ENCODE measurements around the gene NTPCR. TPM values are rescaled to one million over a fixed set of nuclear protein-coding genes. Genes with fewer than 3 reads are reported as not detected.

NTPCR gene
- total RNA-seq, 1 experiment from 2014 or later, result 34.2 TPM

GRCh38 chr1:233005703-233006102, 55.3 kb downstream of the NTPCR start:
- ChIA-PET POLR2A (no interaction called here), CTCF (no interaction called here), RAD21 (ENCODE audit: low non-redundant PET in 1 of 2, low total read pairs in 2 of 2, uncharacterized antibody in 2 of 2, unreplicated experiment in 2 of 2) (no interaction called here)
- Histone ChIP-seq H3K36me3 (ENCODE audit: control insufficient read depth in 1 of 2, insufficient read depth in 2 of 2, low read length in 2 of 2) (no peaks in the 10 kb centered on the region; a peak in 1 of 4 replicates), H3K9me3 (ENCODE audit: control insufficient read depth in 1 of 2, insufficient read depth in 1 of 2, low read depth in 1 of 2, low read length in 2 of 2) (no peaks in the 10 kb centered on the region), H3K4me1 (ENCODE audit: control insufficient read depth in 1 of 2, insufficient read depth in 2 of 2, low read length in 2 of 2) (no peaks in the 10 kb centered on the region), H3K9ac (ENCODE audit: low read length) (no peak overlapping the region), H3K27ac (ENCODE audit: low read depth, low read length) (no peak overlapping the region), H3K4me2 (ENCODE audit: low read length) (no peak overlapping the region), H3K27me3 (ENCODE audit: insufficient read depth, low read length) (no peaks in the 10 kb centered on the region), H4K20me1 (ENCODE audit: insufficient read depth) (no peaks in the 10 kb centered on the region), H3K4me3 (replicated peaks in 1 of 2; ENCODE audit: low read depth in 1 of 2, low read length in 2 of 2) (no peak overlapping the region), H2AFZ (ENCODE audit: low read depth, low read length, poor library complexity, severe bottlenecking) (no peak overlapping the region), H3K9me2 (ENCODE audit: insufficient read depth) (no peaks in the 10 kb centered on the region), H3K79me2 (ENCODE audit: insufficient read depth, low read length) (no peaks in the 10 kb centered on the region)
- BruUV-seq (replicated peaks), result no TSS peak
- ATAC-seq, result no peak
- TF ChIP-seq JUND (IDR thresholded peaks at IDR 0.05) (no peak), CEBPB (IDR thresholded peaks at IDR 0.05; ENCODE audit: low read depth) (no peak), MAX (IDR thresholded peaks at IDR 0.05) (no peak), SRF (IDR thresholded peaks at IDR 0.05; ENCODE audit: low read depth) (no peak), ZNF274 (IDR thresholded peaks at IDR 0.05; ENCODE audit: low read depth, low read length) (no peak), EZH2 (IDR thresholded peaks at IDR 0.05) (no peak), EZH2phosphoT487 (IDR thresholded peaks at IDR 0.05; ENCODE audit: borderline replicate concordance) (no peak), ZFX (IDR thresholded peaks at IDR 0.05) (no peak), ATF3 (IDR thresholded peaks at IDR 0.05) (no peak), POLR2A (IDR thresholded peaks at IDR 0.05; ENCODE audit: borderline replicate concordance, extremely low read depth, insufficient read depth, insufficient read length) (no peak), FOSL1 (IDR thresholded peaks at IDR 0.05; ENCODE audit: low read depth) (no peak), TCF7L2 (IDR thresholded peaks at IDR 0.05; ENCODE audit: borderline replicate concordance, extremely low read depth, insufficient read depth, insufficient read length) (no peak), ZBTB33 (IDR thresholded peaks at IDR 0.05; ENCODE audit: extremely low read depth, insufficient replicate concordance, low read length) (no peak), CTCF (IDR thresholded peaks at IDR 0.05 in 2 of 3, conservative IDR thresholded peaks at IDR 0.05 in 1 of 3; ENCODE audit: borderline replicate concordance in 1 of 3, insufficient read depth in 1 of 3, low read depth in 2 of 3, low read length in 2 of 3) (no peak), SP1 (IDR thresholded peaks at IDR 0.05; ENCODE audit: low read depth) (no peak), EGR1 (IDR thresholded peaks at IDR 0.05; ENCODE audit: low read depth) (no peak)
- DNase-seq (ENCODE audit: low read depth, low spot score), result no peak
- intact Hi-C loops (cut with micrococcal nuclease), result no loop called here

Data from HCT116 (cell line).